CD4-positive, alpha-beta T cell treated with Interleukin-2 at 100 ng/mL for 4 hours (primary cell): ENCODE results near the gene DBI.

Experiments
- DNase-seq: peaks from one replicate; pipeline ENCODE4 v3.0.0-alpha.2; 2020; ENCODE audit warnings: low spot score

Gene DBI

GRCh38 chr2:119366649-119367471, at the start of gene DBI, which contains the start of gene C2orf76:
Gene DBI, plus strand, starts transcription at chr2:119366977. Its CDS starts 75 bp downstream, at chr2:119367052.
Gene C2orf76, minus strand, starts transcription at chr2:119366834. Its CDS starts 26,875 bp downstream, at chr2:119339959.
- peak; percentile 91 for DNase-seq

- no peak for DNase-seq
Measured at GRCh38 chr2:119317554-119317953, 49.2 kb upstream of the DBI start.

- DNase-seq, result no peak
Measured at GRCh38 chr2:119319593-119319992, 47.2 kb upstream of the DBI start.

- no peak for DNase-seq
Measured at GRCh38 chr2:119323459-119323858, 43.3 kb upstream of the DBI start.

GRCh38 chr2:119324685-119325270, 42.0 kb upstream of the DBI start:
- DNase-seq, result no peak

- DNase-seq, result no peak
Measured at GRCh38 chr2:119326938-119327337, 39.8 kb upstream of the DBI start.

- no peak for DNase-seq
Measured at GRCh38 chr2:119327431-119327830, 39.3 kb upstream of the DBI start.

GRCh38 chr2:119332953-119333352, 33.8 kb upstream of the DBI start:
- DNase-seq, result no peak

- DNase-seq, result no peak
Measured at GRCh38 chr2:119333360-119333759, 33.4 kb upstream of the DBI start.

- no peak for DNase-seq
Measured at GRCh38 chr2:119333833-119334232, 32.9 kb upstream of the DBI start.

- DNase-seq, result no peak
Measured at GRCh38 chr2:119337749-119338148, 29.0 kb upstream of the DBI start.

GRCh38 chr2:119338272-119338671, 28.5 kb upstream of the DBI start:
- DNase-seq, result no peak

GRCh38 chr2:119338826-119339561, 27.8 kb upstream of the DBI start:
- DNase-seq, result peak; percentile 51

GRCh38 chr2:119339562-119339923, 27.2 kb upstream of the DBI start:
- no peak for DNase-seq

GRCh38 chr2:119341684-119342083, 25.1 kb upstream of the DBI start:
- no peak for DNase-seq

- DNase-seq, result no peak
Measured at GRCh38 chr2:119349289-119349688, 17.5 kb upstream of the DBI start.

GRCh38 chr2:119350311-119350998, 16.3 kb upstream of the DBI start:
- no peak for DNase-seq

GRCh38 chr2:119352357-119352756, 14.4 kb upstream of the DBI start:
- no peak for DNase-seq

- DNase-seq, result no peak
Measured at GRCh38 chr2:119354860-119355259, 11.9 kb upstream of the DBI start.

GRCh38 chr2:119359774-119360173, 7.0 kb upstream of the DBI start:
- no peak for DNase-seq

GRCh38 chr2:119360423-119360966, 6.3 kb upstream of the DBI start:
- DNase-seq, result no peak

- DNase-seq, result no peak
Measured at GRCh38 chr2:119364798-119365197, 2.0 kb upstream of the DBI start.
